HPDE6-E6E7 (cell line): Measurements from ENCODE around the gene EPB41L1.

ENCODE experiments used
- DNase-seq: peaks from one replicate; pipeline ENCODE4 v3.0.0; 2011; ENCODE audit warnings: missing footprints; ENCODE audit errors: extremely low spot score

Gene EPB41L1

DNA sequence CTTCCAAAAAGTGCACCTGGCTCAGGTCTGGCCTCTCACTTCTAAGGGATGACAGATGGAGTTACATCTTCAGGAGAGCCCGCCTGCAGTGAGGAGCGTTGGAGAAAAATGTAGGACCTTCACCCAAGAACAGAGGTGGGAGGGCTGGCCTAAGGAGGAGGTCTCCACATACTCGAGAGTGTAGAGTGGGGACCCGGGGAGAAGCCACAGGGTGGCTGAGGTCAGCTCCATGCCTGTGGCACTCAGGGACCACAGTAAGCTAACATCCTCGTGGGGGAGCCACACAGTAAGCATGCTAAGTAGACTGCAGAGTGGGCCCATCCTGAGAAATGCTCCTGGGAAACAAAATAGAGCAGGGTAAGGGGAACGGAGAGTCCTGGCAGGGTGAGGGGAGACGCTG, 105.8 kb downstream of the EPB41L1 start:
- no peak for DNase-seq

DNA sequence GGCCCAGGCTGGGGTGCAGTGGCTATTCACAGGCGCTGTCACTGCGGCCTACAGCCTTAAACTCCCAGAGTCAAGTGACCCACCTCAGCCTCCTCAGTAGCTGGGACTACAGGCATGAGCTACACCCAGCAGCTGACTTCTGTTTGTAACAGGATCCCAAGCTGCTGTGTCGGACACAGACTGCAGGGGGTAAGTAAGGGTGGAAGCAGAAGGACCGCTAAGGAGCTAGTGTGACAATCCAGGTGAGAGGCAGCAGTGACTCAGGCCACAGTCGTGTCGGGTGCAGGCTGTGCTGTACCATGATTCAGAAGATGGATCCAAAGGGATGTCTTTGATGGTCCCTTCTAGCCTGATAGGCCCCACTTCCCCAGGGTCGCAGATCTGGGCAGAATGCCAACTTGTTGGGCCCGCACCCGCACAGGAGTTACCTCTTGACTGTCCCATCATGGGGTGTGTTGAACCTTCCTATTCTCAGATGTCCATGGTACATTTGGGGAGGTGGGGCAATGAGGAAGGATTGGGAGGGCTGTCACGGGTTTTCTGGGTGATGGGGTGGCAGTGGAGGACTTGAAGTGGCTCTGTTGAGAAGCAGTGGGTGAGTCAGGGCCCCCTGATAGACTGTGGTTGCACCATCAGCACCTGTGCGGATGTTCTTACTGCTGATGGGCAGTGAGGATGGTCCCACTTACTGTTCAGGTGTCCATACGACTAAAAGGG, 107.0 kb downstream of the EPB41L1 start:
- no peak for DNase-seq

DNA sequence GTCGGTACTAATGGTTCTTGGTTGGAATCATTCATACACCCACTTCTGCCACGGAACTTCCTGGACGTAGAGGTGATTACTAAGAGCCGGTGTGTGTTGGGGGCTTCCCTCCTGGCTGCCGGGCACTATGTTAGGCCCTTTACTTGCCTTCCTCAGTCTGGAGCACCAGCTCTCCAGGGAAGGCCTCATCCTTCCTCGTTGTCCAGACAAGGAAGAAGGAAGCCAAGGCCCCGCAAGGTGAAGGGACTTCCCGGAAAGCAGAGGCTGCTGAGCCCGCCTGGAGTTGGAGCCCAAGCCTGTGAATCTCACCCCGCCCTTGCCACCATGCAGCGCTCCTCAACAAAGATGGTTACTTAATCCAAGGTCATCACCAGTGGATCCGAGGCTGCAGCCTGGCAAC, 107.9 kb downstream of the EPB41L1 start:
- no peak for DNase-seq

DNA sequence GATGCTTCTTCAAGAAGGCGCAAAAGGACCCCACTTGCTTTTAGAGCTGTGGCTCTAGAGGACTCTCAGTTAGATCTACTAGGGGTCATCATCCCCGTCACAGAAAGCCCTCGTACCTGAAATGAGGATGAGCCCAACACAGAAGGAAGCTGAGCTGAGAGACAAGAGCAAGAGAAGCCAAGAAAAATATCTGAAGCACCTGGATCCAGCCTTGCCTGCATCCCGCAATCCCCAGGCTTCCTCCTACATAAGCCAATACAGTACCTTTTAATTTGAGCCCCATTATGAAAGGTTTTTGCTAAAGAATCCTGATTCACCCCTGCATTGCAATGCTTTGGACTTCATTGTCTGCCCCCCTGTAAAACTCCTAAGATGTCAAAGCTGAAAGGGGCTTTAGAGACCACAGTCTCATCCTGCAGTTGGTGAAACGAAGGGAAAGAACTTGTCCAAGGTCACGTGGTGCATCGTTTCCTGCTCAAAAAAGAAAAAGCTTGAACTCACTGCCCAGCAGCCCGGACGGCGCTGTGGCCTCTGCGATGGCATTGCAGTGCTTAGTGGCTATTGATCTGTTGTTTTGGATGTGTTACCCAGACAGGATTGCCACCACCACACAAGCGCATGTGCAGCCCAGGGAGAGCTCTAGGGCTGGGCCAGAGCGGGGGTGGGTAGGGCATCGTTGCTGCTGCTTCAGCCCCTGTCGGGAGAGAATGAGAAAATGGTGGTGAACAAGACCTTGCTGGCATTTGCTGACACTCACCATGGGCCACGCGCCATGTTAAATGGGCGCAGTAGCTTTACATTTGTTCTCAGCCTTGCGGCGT, 110.1 kb downstream of the EPB41L1 start:
- DNase-seq: no peak

DNA sequence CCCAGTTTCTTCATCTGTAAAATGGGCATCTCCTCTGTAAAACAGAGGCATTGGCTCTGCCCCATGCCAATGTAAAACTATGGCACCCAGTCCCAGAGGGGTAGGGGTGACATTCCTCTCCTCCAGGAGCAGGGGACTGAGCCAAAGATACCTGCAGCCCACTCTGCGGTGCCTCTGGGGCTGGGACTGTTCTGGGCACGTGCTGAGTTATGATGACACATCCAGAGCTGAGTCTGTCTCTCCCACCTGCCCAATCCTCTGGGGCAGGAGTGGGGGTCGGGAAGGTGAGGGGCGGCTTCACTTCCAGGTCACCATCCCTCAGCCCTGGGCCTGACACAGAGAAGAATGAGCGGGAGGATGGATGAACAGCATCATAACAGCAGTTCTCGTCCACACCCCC, 111.6 kb downstream of the EPB41L1 start:
- DNase-seq: no peak

DNA sequence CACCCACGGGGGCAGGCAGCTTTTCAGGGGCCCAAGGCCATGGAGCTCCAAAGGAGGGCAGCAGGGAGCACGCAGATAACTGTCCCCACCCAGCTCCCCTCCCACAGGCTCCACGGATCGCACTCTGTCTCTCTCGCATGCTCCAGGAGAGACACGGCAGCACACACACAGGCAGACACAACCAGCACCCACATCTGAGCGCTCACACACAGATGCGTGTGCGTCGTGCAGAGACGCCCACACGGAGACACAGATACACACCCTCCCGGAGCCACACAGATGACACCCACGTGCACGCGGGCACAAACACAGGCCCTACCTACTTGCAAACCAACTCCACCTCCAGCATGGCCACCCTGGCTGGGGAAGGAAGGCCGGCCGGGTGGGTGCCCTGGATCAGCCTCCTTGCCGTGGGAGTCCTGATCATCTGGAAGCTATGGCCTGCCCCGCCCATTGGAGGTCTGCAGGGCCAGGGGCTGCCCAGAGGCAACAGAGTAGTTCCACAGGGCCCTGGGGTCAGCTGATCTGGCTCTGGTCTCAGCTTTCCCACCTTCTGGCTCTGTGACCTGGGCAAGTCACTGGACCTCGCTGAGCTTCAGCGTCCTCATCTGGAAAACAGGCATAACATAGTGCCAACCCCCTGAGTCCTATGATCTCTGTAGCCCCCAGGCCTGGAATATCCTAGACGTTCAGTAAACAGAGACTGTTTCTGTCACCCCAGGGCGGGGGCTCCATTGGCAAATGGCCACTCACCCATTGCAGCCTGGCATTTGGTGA, 113.3 kb downstream of the EPB41L1 start:
- no peak for DNase-seq

DNA sequence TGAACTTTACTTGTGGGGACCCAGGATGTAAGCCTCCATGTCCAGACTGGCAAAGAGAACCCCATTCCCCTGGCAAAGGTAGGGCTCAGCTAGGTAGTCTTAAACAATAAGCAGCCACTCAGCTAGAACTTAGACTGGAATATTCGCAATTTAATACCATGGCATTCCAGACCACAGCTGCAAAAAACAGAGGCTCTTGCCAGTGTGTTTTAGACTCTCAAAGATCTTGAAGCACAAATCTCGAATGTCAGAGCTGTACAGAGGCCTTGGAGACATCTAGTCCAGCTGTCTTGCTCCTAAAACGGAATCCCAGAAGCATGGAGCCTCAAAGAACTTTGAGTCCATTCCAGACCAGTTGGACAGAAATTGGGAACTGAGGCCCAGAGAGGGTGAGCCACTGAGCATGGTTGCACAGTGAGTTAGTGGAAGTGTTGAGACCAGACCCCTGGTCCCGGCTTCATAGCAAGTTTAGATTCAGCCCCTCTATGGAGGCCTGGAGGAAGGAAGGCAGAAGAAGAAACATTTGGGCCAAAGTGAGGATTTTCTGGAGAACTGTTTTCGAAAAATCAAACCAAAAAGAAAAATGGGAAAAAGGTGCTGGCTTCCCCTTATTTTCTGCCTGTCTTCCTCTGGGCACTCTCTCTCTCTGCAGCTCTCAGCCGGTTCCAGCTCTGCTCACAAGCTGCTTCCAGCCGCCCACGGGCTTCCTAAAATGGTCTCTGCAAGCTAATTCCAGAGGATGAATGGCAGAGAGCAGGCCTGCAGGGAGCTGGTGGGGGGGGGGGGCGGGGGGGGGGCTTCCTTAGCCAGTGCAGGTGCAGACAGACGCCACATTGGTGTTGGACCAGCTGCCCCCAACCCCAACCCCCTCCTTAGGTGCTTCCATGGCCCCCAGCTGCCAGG, 114.2 kb downstream of the EPB41L1 start:
- DNase-seq: no peak

DNA sequence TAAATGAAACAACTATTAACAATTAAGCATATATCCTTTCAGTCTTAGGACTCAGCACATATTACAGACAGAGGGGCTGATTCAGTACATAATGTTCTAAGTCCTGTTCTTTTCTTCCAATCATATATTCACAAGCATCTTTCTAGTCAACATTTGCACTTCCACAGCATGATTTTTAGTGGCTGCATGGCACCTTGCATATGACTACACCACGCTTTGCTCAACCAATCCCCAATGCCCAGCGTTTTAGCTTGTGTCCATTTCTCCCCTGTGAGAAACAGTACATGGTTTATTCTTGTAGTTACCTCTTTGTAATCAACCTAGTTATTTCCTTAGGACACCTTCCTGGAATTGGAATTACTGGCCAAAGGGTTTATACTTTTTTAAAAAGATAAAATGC, 115.0 kb downstream of the EPB41L1 start:
- no peak for DNase-seq

DNA sequence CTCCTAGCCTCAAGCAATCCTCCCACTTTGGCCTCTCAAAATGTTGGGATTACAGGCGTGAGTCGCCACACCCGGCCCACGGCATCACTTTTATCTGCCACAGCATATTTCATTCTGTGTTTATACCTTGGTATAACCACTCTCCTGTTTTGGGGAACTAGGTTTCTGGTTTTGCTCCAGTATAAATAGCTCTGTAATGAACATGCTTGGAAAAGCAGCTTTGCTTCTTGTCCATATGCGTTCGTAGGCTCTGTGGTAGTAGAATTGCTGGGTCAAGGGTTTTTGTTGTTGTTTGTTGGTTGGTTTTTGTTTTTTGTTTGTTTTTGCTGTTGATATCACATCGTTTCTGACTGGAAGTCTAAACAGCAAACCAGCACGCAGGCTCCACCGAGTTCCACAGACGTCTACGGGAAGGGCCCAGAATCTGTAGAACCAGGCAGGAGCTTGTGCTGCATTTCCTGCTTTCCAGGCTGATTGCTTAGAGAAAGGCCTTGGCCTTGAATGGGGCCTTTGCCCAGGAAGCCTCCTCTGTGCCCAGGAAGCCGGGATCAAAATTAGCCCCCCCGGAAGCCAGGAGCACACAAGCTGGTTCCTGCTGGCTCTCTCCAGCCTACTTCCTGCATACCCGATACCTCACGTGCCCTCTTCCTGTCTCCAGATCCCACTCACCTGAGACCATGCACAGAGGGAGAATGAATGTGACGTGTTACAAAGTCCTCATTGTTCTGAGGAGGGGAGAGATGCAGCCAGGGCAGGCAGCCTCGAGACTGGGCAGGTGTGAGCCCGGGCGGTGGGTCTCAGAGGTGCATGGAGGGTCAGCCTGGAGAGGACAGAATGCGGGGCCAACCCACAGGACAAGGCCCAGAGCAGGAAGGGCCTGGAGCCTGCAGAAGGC, 116.5 kb downstream of the EPB41L1 start:
- DNase-seq: no peak

DNA sequence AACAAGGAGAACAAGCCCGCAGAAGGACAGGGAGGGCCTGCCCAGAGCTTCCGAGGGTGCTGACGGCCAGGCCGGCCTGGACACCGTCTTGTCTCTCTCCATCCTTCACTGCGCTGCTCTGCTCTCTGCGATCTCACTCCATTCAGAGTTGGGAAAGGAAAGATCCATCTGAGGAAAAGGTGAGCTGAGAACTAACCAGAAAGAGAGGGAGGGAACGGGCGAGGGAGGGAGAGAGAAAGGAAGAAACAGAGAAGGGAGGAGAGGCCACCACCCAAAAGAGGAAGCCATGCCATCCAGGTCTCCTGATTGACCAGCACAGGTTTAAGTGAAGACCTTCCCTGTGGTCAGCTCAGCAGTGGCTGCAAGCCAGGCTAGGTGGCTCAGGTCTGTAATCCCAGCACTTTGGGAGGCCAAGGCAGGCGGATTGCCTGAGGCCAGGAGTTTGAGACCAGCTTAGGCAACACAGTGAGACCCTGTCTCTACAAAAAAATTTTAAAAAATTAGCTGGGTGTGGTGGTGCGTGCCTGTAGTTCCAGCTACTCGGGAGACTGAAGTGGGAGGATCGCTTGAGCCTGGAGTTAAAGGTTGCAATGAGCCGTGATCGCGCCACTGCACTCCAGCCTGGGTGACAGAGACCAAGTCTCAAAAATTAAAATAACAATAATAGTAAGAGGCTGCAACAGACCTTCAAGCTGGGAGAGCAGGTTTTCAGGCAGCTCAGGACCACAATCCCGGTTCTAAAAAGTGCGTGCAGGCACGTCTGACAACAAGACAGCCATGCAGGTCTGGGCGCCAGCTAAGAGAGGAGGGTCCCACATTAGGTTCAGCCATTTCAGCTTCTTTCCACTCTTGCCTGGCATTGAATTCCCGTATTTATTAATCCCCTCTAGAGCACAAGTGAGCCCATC, 117.4 kb downstream of the EPB41L1 start:
- DNase-seq: no peak

DNA sequence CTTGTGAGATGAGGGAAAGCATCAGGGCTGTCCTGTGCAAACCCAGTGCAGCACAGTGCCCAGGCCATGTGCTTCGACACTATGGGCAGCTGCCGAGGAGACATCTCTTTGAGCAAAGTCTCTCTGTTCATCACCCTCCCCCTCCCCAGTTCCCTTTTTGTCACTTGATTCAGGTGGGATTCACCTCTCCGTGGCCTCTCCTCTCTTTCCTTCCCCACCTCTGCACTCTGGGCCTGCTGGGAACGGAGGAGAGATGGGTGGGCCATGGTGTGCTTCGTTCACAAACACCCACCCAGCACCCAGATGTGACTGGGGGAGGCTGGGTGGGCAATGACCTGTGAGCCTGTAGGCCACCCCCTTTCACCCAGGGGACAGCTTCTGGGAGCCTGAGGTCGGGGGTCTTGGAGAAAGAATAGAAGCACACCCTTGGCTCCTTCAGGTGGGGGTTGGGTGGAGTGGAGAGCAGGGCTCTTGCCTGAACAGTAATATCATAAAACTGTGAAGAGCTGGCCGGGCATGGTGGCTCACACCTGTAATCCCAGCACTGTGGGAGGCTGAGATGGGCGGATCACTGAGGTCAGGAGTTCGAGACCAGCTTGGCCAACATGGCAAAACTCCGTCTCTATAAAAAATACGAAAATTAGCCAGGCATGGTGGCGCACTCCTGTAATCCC, 118.1 kb downstream of the EPB41L1 start:
- no peak for DNase-seq

DNA sequence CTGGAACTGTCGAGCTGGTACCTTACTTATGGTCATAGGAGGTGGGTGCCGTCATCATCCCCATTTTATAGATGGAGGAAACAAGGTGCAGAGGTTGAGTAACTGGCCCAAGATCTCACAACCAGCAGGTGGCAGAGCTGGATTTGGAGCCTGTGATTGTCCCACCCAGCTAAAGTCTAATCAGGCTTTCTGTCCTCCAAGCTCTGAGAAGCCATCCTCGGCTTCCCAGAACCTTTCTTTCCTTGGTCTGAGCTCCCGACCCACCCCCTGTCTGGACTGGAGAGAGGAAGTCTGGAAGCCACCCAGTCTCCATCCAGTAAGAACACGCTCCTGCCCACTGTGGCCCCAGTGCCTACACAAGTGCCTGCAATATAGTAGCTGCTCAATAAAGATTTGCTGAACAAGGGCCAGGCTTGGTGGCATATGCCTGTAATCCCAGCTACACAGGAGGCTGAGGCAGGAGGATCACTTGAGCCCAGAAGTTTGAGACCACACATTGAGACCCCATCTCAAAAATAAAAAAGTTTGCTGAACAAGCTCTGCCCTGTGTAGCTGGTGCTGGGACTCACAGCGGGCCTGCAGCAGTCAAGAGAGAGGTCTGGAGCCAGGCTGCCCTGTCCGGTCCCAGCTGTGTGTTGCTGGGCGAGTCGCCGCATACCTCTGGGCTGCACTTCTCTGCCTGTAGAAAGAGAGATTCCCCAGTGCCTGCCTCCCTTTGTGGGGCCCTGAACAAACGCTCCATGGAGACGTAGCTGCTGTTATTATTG, 119.1 kb downstream of the EPB41L1 start:
- no peak for DNase-seq

DNA sequence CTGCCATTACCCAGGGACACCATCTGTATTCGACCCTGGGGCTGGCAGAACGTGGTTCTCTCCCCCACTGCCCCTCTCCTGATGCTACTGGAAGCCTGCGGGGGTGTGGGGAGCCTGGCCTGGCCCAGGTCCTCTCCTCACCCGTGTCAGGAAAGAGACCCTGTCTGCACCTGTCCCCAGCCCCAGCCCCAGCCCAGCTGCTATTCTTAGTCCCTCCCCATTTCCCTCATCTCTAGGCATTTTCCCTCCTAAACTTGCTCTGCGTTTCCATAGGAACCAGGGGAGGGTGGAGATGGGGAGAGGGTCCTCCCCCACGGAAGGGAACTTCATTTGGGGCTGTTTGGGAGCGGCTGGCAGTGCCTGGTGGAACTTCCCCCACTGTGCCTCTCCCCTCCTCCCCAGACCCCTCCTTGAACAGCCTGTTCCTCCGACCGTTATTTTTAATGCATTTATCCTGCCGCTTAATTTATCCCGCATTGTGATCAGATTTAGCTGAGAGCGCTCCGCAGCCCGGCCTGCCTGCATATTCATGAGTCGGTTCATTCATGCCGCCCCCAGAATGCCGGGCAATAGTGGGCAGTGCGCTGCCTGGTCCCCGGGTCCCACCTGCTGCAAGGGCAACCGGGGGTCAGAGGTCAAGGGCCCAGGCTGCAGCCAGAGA, 119.8 kb downstream of the EPB41L1 start:
- DNase-seq: no peak

DNA sequence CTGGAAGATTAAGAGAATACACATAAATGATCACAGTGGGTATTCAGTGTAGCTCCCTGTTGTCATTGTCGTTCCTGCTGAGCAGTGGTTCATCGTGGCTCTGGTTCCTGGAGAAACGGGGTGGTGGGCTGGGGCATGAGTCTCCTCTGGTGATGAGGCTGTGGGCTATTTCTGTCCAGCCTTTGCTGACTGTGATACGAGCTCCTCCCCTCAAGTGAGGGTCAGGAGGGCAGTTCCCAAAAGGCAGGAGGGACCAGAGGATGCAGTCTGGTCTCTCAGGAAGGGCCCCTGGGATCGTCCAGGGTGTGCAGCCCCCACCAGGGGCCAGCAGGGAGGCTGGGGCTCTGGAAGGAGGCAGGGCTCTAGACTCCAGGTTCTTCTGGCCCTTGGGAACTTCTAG, 120.5 kb downstream of the EPB41L1 start:
- no peak for DNase-seq

DNA sequence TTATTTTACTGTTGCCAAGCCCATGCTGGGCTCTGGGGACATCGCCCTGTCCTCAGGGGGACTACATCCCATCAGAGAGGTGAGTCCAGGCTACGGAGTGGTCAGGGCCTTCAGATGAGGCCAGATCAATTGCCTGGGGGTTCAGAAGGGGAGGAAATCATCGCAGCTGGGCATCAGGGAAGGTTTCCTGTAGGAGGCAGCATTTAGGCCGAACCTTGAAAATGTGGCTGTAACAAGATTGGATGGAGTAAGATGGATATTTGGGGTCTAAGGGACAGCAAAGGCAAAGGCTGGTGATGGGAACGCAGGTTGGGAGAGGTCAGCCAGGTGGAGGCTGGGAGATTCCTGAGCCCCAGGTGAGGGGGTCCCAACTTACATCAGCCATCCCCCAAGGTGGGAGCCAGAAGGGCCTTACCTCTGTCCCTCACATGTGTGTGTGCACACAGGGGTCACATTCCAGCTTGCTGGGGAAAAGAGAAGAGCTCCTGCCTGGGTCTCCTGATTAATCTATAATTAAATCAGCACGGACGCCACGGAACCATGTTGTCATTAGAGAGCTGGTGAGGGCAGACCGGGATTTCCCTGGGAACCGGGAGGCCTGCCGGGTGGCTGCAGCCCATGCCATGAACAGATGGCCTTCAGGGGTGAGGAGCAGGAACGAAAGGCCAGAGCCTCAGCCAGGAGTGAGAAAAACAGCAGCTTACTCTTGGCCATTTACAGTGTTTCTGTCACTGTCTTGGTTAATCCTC, 121.1 kb downstream of the EPB41L1 start:
- DNase-seq: no peak

DNA sequence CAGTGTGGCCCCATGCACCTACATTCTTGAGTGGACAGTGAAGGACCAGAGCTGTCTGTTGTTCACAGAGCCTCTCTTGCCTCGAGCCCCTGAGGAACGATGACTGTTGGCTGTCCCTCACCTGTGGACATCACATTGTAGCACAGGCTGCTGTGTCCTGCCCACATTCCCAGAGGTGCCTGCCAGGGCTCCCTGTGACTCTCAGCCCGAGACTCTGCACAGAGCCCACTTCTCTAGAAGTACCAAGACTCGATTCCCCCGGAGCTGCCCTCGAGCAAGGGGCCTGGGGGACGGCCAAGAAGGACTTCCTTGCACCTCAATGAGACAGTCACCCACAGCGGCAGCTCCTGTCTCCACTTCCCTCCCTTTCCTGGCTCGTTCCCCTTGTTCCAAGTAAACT, 123.0 kb downstream of the EPB41L1 start:
- no peak for DNase-seq

DNA sequence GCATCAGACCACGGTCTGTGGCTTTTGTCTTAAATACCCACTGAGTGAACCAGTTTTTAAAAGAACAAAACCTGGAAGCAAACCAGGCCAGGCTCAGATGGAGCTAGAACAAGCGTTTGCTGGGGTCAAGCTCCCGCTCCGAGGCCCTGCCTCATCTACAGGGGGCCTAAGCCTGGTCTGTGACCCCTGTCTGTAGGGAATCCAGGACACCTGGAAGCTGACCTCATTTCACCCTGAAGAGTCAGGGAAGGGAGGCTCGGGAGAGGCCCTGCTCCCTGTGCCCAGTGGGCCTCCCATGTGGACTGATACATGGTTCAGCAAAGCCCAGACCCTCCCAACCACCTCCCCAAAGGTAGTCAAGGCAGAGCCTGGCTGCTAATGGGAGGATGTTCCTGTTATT, 124.8 kb downstream of the EPB41L1 start:
- no peak for DNase-seq
